ENCODE measurements around the gene STK40.

Gene STK40, protein sequence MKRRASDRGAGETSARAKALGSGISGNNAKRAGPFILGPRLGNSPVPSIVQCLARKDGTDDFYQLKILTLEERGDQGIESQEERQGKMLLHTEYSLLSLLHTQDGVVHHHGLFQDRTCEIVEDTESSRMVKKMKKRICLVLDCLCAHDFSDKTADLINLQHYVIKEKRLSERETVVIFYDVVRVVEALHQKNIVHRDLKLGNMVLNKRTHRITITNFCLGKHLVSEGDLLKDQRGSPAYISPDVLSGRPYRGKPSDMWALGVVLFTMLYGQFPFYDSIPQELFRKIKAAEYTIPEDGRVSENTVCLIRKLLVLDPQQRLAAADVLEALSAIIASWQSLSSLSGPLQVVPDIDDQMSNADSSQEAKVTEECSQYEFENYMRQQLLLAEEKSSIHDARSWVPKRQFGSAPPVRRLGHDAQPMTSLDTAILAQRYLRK

GRCh38 chr1:36385410-36386264 lies at the start of gene STK40:
TSS of gene STK40 (minus strand) at chr1:36385924. CDS start at chr1:36361332, 24,592 bp downstream.
- peak; percentile 98 to 99 for DNase-seq (ENCODE audit: low read depth in 1 of 2, low spot score in 1 of 2)

DNA sequence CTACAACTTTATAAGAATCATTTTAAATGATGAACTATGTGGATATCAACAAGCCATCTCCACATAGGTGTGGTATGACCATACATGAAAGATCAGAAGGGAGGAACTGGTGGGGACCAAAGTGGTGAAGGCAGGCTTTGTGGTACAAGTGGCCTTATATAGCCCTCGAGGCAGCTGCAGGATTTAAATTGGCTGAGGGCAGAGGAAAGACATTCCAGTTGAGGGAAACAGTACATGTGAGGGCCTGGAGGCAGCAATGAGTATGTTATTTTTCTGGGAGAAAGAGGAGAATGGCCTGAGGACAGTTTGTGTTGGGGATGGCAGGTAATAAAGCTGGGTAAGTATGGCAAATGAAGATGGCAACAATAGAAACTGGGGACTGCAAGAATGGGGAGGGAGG lies 47.4 kb upstream of the STK40 start:
- no peak for DNase-seq (ENCODE audit: low read depth in 1 of 2, low spot score in 1 of 2)

- no peak for DNase-seq (ENCODE audit: low read depth in 1 of 2, low spot score in 1 of 2)
Observed at GRCh38 chr1:36432616-36433015, 46.9 kb upstream of the STK40 start.

GRCh38 chr1:36425791-36426190 lies 40.1 kb upstream of the STK40 start:
- DNase-seq (ENCODE audit: low read depth in 1 of 2, low spot score in 1 of 2), result no peak

DNA sequence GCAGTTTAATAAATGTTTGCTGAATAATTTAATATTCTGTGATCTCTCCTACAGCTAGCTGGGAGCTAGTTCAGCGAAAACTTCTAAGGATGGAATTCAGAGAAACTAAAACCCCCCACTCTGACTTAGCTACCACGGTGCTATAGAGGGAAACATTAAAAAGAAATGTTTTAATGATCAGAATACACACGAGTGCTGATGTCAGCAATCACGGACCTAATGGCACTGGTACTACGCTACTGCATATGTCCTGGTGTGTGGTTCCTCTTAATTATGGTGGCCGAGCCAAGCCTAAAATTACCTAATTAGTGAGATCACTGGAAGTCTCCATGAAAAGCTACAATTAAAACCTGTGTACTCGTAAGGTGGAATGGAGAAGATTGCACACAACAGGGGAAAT lies 35.9 kb upstream of the STK40 start:
- no peak for DNase-seq (ENCODE audit: low read depth in 1 of 2, low spot score in 1 of 2)

- DNase-seq (ENCODE audit: low read depth in 1 of 2, low spot score in 1 of 2), result peak; percentile 82 to 90
Observed at GRCh38 chr1:36420836-36421317, 35.2 kb upstream of the STK40 start.

DNA sequence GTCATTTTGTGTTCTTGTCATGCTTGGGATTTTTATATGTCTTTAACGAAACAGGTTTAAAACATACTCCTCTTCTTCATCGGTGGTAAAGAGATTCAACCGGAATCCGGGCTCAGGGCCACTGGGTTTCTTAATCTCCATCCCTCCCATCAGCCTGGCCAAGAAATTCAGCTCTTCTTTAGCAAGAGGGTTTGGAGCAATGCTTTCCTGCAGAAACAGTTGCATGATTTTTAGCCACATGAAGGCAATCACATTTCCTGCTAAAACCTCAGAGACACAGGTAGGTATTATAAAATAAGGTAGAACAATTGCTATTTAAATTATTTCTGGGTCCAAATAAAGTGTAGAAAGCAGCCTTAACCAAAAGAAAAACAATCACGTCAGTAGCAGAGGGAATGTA lies 34.7 kb upstream of the STK40 start:
- DNase-seq (ENCODE audit: low read depth in 1 of 2, low spot score in 1 of 2), result no peak

- DNase-seq (ENCODE audit: low read depth in 1 of 2, low spot score in 1 of 2), result no peak
Observed at GRCh38 chr1:36419569-36419968, 33.8 kb upstream of the STK40 start.

DNA sequence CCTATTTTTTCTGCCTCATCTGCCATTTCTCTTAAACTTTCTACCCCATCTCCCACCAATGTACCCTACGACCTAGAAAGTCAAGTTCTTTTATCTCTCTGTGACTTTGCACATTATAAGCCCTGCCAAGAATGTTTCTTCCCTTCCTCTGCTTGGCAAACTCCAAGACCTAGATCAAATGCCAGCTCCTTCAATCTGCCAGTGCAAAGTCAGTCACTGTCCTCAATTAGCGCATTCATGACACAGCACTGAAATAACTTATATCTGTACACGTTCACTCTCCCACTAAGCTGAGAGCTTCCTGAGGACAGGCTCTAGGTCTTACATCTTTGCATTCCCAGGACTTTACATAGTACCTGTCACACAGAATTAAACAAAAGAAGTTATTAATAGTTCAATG lies 33.4 kb upstream of the STK40 start:
- no peak for DNase-seq (ENCODE audit: low read depth in 1 of 2, low spot score in 1 of 2)

GRCh38 chr1:36417931-36418330 lies 32.2 kb upstream of the STK40 start:
- DNase-seq (ENCODE audit: low read depth in 1 of 2, low spot score in 1 of 2), result no peak

- DNase-seq (ENCODE audit: low read depth in 1 of 2, low spot score in 1 of 2), result no peak
Observed at GRCh38 chr1:36415661-36416326, 30.1 kb upstream of the STK40 start.

DNA sequence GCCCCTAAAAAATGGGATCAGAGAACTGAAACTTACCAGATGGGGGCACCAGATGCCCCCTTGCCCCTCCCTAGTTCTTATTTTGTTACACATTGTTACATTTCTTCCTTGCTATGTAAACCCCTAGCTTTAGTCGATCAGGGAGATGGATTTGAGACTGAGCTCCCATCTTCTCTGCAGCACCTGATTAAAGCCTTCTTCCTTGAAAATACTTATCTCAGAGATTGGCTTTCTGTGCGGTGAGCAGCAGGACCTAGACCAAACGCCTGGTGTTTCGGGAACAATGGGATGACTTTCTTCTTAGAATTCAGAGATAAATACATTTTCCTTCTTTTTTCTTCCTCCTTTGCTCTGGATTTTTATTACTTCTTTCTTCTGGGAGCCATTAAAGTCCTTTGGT lies 28.7 kb upstream of the STK40 start:
- no peak for DNase-seq (ENCODE audit: low read depth in 1 of 2, low spot score in 1 of 2)

DNA sequence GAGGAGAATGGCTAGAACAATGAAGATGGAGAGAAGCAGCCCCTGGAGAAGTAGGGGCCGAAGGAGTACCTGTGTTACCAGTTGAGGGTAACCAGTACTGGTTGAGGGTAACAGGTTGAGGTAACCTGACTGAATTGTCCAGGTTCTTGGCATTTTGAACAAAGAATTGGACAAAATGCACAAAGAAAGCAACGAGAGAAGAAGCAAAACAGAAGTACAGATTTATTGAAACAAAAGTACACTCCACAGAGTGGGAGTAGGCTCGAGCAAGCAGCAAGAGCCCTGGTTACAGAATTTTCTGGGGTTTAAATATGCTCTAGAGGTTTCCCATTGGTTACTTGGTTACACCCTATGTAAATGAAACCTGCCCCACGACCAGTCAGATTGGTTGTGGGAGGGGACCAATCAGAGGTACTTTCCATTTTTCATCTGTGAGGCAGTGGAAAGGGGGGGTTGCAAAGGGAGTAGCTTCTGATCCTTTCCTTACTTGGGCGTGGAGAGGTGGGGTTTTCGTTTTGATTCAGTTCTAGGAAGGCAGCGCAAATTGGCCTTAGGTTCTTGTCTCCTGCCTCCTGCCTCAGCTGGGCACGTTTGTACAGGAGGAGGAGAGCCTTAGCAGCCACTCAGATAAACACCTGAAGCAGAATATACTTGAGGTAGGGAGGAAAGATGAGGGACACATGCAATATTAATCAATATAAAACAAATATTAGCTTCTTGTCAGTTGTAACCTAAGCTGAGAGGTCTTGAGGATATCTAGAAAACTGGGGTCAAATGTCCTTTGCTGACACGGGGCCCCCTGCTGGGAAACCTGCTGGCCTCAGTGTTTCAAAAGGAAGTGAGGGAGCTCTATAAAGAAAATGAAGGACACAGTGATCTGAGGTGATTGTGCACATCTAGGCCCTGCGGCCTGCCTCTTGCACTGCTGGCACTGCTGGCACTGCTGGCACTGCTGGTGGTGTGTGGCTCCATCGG lies 26.2 kb upstream of the STK40 start:
- no peak for DNase-seq (ENCODE audit: low read depth in 1 of 2, low spot score in 1 of 2)

DNA sequence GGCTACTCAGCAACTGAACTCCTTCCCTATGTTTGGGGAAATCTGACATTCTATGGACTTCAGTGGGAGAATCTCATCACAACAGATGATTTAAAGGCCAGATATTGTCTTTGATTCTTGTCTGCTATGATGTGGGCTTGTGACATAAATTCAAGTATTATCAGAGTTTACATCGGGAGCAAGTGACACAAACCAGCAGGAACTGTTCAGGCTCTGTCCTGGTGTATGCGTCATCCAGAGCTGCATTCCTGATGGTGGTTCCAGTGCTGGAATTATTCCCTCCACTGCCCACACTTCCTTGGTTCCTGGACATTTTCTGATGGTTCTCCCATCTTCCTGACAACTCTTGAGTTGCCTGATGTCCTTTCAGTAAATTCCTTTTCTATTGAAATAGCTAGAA lies 22.8 kb upstream of the STK40 start:
- DNase-seq (ENCODE audit: low read depth in 1 of 2, low spot score in 1 of 2), result no peak

DNA sequence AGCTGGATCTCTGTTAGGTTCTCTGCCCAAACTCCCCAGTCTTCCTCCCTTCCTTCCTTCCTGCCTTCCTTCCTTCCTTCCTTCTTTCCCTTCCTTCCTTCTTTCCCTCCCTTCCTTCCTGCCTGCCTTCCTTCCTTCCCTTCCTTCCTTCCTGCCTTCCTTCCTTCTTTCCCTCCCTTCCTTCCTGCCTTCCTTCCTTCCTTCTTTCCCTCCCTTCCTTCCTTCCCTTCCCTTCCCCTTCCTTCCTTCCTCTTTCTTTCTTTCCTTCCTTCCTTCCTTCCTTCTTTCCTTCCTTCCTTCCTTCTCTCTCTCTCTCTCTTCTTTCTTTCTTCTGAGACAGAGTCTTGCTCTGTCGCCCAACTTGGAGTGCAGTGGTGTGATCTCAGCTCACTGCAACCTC lies 20.7 kb upstream of the STK40 start:
- no peak for DNase-seq (ENCODE audit: low read depth in 1 of 2, low spot score in 1 of 2)

- no peak for DNase-seq (ENCODE audit: low read depth in 1 of 2, low spot score in 1 of 2)
Observed at GRCh38 chr1:36402504-36402890, 16.8 kb upstream of the STK40 start.

DNA sequence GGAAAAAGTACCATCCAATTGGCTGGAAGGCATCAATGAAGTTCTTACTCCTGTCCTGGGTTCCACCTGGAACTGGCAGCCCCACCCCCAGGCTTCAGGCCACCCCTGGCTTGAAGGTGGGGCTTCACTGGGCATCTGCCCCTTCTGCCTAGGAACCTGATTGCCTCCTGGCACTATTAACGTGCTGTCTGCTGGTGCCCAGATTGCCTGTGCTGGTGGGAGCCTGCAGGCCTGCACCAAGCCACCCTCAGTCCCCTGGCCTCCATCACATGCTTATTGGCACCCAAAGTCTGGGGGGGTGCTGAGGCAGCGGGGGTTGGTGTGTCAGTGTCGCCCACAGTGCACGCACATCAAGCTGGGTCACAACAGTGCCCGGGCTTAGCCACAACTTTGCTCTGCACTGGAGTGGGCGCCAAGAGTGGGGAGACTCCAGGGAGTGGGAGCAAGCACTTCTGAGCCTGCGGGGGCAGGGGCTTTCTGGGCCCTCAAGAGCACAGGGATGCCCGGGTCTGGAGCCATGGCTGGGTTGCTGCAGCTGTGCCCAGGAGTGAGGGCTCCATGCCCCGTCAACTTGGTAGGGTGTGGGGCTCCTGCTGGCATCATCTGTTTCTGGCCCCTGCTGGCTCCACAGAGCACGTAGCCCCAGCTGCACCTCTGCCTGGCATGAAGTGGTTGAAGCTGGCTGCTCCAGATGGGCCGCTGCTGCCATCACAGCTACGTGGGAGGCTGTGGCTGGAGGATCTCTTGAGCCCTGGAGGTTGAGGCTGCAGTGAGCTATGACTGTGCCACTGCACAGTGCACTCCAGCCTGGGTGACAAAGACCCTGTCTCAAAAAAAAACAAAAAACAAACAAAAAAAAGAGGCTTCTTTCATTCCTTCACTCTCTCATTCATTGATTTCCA lies 16.1 kb upstream of the STK40 start:
- DNase-seq (ENCODE audit: low read depth in 1 of 2, low spot score in 1 of 2), result no peak

DNA sequence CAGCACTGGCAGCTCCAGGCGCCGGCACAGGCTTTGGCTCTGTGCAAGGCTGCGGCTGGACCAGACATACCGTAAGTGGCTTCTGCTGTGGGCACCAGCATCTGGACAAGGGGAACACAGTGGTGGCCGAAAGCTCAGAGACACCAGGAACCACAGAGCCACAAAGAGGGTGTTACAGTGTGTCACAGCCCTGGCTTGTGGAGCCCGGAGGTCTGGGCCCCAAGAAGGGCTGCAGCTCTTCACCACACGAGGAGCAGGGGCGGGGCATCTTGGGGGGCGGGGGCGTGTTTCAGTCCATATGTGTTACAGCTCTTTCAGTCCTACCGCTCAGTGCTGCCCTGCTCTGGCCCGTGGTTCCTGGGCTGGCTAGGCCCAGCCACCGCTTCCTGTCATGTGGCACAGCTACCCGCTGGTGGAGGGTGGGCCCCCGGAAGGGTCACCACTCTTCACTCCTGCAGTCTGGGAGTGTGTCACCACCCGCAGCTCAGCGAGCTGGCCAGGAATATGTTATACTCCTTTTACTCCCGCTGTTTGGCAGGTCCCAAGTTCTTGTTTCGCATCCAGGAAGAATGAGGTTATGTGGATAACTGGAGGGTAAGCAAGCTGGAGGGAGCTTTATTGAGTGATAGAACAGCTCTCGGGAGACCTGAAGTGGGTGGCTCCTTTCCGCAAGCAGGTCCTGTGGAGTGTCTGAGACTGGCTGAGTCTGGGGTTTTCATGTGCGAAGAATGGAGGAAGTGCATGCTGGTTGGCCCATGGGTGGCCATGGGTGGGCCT lies 15.3 kb upstream of the STK40 start:
- peak in 1 of 2 donors; percentile 36 for DNase-seq (ENCODE audit: low read depth in 1 of 2, low spot score in 1 of 2)

DNA sequence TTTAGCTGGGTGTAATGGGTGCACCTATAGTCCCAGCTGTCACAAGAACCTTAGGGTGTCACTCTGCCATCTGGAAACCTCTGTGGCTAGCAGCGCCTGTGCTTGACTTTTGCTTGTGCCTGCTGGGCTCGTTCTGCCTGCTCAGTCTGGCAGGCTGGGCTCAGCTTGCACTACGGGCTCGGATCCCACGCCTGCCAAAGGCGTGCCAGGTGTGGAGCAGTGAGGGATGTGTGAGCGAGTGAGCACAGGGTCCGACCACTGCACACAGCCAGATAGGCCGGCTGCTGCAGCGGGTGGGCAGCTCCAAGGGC lies 14.7 kb upstream of the STK40 start:
- no peak for DNase-seq (ENCODE audit: low read depth in 1 of 2, low spot score in 1 of 2)
